Muscle of leg (tissue), 16 donors: ENCODE measurements around the gene YWHAG. TPM values are rescaled to one million over a fixed set of nuclear protein-coding genes. Genes with fewer than 3 reads are reported as not detected.
"Not testable (repeated sequence)": the region's sequence is repeated elsewhere in the genome, so short reads cannot be mapped to it uniquely, and the experiment has no call there.

Source experiments
- DNase-seq: peaks from one replicate; pipeline ENCODE4 v3.0.0; 2013
- H3K27ac ChIP-seq: one replicate; pipeline ENCODE4 v1.5.1; 2013; ENCODE audit warnings: mild to moderate bottlenecking, low read length, control low read depth
- H3K27me3 ChIP-seq: one replicate; pipeline ENCODE4 v1.6.1; 2013; ENCODE audit warnings: low read length; ENCODE audit not compliant: control insufficient read depth, insufficient read depth
- H3K36me3 ChIP-seq: one replicate; pipeline ENCODE4 v1.6.1; 2013; ENCODE audit warnings: low read length; ENCODE audit not compliant: control insufficient read depth, insufficient read depth
- H3K4me1 ChIP-seq: one replicate; pipeline ENCODE4 v1.6.1; 2013; ENCODE audit warnings: low read length; ENCODE audit not compliant: control insufficient read depth, insufficient read depth
- H3K4me3 ChIP-seq: one replicate; pipeline ENCODE4 v1.5.1; 2013; ENCODE audit warnings: low read length, control low read depth
- H3K9me3 ChIP-seq: replicated peaks from 2 replicates; pipeline ENCODE4 v1.6.1; 2013; ENCODE audit warnings: low read depth, low read length; ENCODE audit not compliant: control insufficient read depth
- WGBS: methylation state at CpG from one replicate; pipeline ENCODE4 v1.1.5; 2013; ENCODE audit warnings: missing lambda C conversion rate; ENCODE audit not compliant: insufficient coverage; 5-methylcytosine and 5-hydroxymethylcytosine counted together
- long read RNA-seq, 11 donors: transcript quantifications; one replicate each; lab custom pipeline, GENCODE V29; 2026
- polyA plus RNA-seq, 8 donors: library from polyadenylated mRNA; unstranded; fragments of 120-200 nt; gene quantifications; one replicate each; pipeline versions ENCODE4 v1.2.1 to v1.2.3, GENCODE V29; 2013; ENCODE audit warnings: inconsistent platforms in 1 of 8, low replicate concordance in 1 of 8; ENCODE audit not compliant: insufficient read length in 8 of 8, insufficient read depth in 1 of 8
- total RNA-seq: library from RNA; stranded (reverse); fragments of 120-200 nt; gene quantifications from one replicate; pipeline ENCODE4 v1.2.4, GENCODE V29; 2013

YWHAG gene
- total RNA-seq = 35.9 TPM
- 100 to 1,000 TPM; 129 to 187 (median 171) TPM for polyA plus RNA-seq
- long read RNA-seq, donor 1, transcript YWHAG-201 (2 exons, 3,750 nt) = major isoform, 36 of 36 reads
- long read RNA-seq, donor 1, partial matches to known transcripts = 0 of 36 reads
- long read RNA-seq, donor 1, other reads (novel, unspliced or antisense) = 0 of 36 reads
- long read RNA-seq, donor 2, transcript YWHAG-201 (2 exons, 3,750 nt) = major isoform, 6 of 6 reads
- long read RNA-seq, donor 2, partial matches to known transcripts = 0 of 6 reads
- long read RNA-seq, donor 2, other reads (novel, unspliced or antisense) = 0 of 6 reads
- long read RNA-seq, donor 3, transcript YWHAG-201 (2 exons, 3,750 nt) = major isoform, 59 of 59 reads
- long read RNA-seq, donor 3, partial matches to known transcripts = 0 of 59 reads
- long read RNA-seq, donor 3, other reads (novel, unspliced or antisense) = 0 of 59 reads
- long read RNA-seq, donor 4, transcript YWHAG-201 (2 exons, 3,750 nt) = major isoform, 51 of 51 reads
- long read RNA-seq, donor 4, partial matches to known transcripts = 0 of 51 reads
- long read RNA-seq, donor 4, other reads (novel, unspliced or antisense) = 0 of 51 reads
- long read RNA-seq, donor 5, transcript YWHAG-201 (2 exons, 3,750 nt) = major isoform, 107 of 107 reads
- long read RNA-seq, donor 5, partial matches to known transcripts = 0 of 107 reads
- long read RNA-seq, donor 5, other reads (novel, unspliced or antisense) = 0 of 107 reads
- long read RNA-seq, donor 6, transcript YWHAG-201 (2 exons, 3,750 nt) = major isoform, 88 of 88 reads
- long read RNA-seq, donor 6, partial matches to known transcripts = 0 of 88 reads
- long read RNA-seq, donor 6, other reads (novel, unspliced or antisense) = 0 of 88 reads
- long read RNA-seq, donor 7, transcript YWHAG-201 (2 exons, 3,750 nt) = major isoform, 60 of 210 reads
- long read RNA-seq, donor 7, partial matches to known transcripts = 150 of 210 reads
- long read RNA-seq, donor 7, other reads (novel, unspliced or antisense) = 0 of 210 reads
- long read RNA-seq, donor 8, transcript YWHAG-201 (2 exons, 3,750 nt) = major isoform, 28 of 28 reads
- long read RNA-seq, donor 8, partial matches to known transcripts = 0 of 28 reads
- long read RNA-seq, donor 8, other reads (novel, unspliced or antisense) = 0 of 28 reads
- long read RNA-seq, donor 9, transcript YWHAG-201 (2 exons, 3,750 nt) = major isoform, 59 of 59 reads
- long read RNA-seq, donor 9, partial matches to known transcripts = 0 of 59 reads
- long read RNA-seq, donor 9, other reads (novel, unspliced or antisense) = 0 of 59 reads
- long read RNA-seq, donor 10, transcript YWHAG-201 (2 exons, 3,750 nt) = major isoform, 77 of 77 reads
- long read RNA-seq, donor 10, partial matches to known transcripts = 0 of 77 reads
- long read RNA-seq, donor 10, other reads (novel, unspliced or antisense) = 0 of 77 reads
- long read RNA-seq, donor 11, transcript YWHAG-201 (2 exons, 3,750 nt) = major isoform, 50 of 56 reads
- long read RNA-seq, donor 11, partial matches to known transcripts = 6 of 56 reads
- long read RNA-seq, donor 11, other reads (novel, unspliced or antisense) = 0 of 56 reads

GRCh38 chr7:76358481-76359110 is at the start of gene YWHAG:
YWHAG (minus strand) TSS chr7:76358991; CDS start chr7:76358808, 183 bp downstream.
- peak; percentile 93 for DNase-seq
- Histone ChIP-seq H3K27me3 (no peaks in the 10 kb centered on the region), H3K27ac (peak within 1 kb of the TSS; percentile 96), H3K4me3 (peak within 1 kb of the TSS; percentile 75), H3K4me1 (peaks cover 11% of the 10 kb centered on the region), H3K9me3 (no peaks in the 10 kb centered on the region), H3K36me3 (peaks cover 4% of the 10 kb centered on the region)
- 1% methylated on average over 80 of the region's 80 CpGs for WGBS

GRCh38 chr7:76408121-76408560 is 49.4 kb upstream of the YWHAG start:
- no peaks in the 10 kb centered on the region for H3K27me3 ChIP-seq
- H3K4me1 ChIP-seq = no peaks in the 10 kb centered on the region
- H3K36me3 ChIP-seq = no peaks in the 10 kb centered on the region
- no peak for DNase-seq
- H3K9me3 ChIP-seq = no peaks in the 10 kb centered on the region
- no peak overlapping the region for H3K27ac ChIP-seq
- no peak overlapping the region for H3K4me3 ChIP-seq

- H3K27ac ChIP-seq = no peak overlapping the region
- 90% methylated on average over 1 of the region's 4 CpGs for WGBS
- no peak for DNase-seq
- no peaks in the 10 kb centered on the region for H3K4me1 ChIP-seq
- no peaks in the 10 kb centered on the region for H3K27me3 ChIP-seq
- no peaks in the 10 kb centered on the region for H3K9me3 ChIP-seq
- no peaks in the 10 kb centered on the region for H3K36me3 ChIP-seq
- no peak overlapping the region for H3K4me3 ChIP-seq
These were observed 48.9 kb upstream of the YWHAG start for GRCh38 chr7:76407718-76408117.

GRCh38 chr7:76405738-76406137 is 46.9 kb upstream of the YWHAG start:
- H3K4me3 ChIP-seq = no peak overlapping the region
- H3K4me1 ChIP-seq = no peaks in the 10 kb centered on the region
- no peak overlapping the region for H3K27ac ChIP-seq
- no peaks in the 10 kb centered on the region for H3K27me3 ChIP-seq
- 88% methylated on average over 9 of the region's 9 CpGs for WGBS
- no peaks in the 10 kb centered on the region for H3K36me3 ChIP-seq
- no peaks in the 10 kb centered on the region for H3K9me3 ChIP-seq
- no peak for DNase-seq

- WGBS = 85% methylated on average over 7 of the region's 10 CpGs
- no peaks in the 10 kb centered on the region for H3K9me3 ChIP-seq
- no peak overlapping the region for H3K27ac ChIP-seq
- H3K27me3 ChIP-seq = no peaks in the 10 kb centered on the region
- H3K4me1 ChIP-seq = no peaks in the 10 kb centered on the region
- peak; percentile 63 for DNase-seq
- no peak overlapping the region for H3K4me3 ChIP-seq
- no peaks in the 10 kb centered on the region for H3K36me3 ChIP-seq
These were observed 45.1 kb upstream of the YWHAG start for GRCh38 chr7:76403780-76404494.

- not testable (repeated sequence) for H3K36me3 ChIP-seq, H3K27me3 ChIP-seq, H3K4me1 ChIP-seq, H3K9me3 ChIP-seq, H3K4me3 ChIP-seq, H3K27ac ChIP-seq
- 69% methylated on average over 3 of the region's 8 CpGs for WGBS
- peak; percentile 58 for DNase-seq
These were observed 44.3 kb upstream of the YWHAG start for GRCh38 chr7:76403097-76403496.

GRCh38 chr7:76400248-76400647 is 41.5 kb upstream of the YWHAG start:
- Histone ChIP-seq H3K27me3 (no peaks in the 10 kb centered on the region), H3K4me3 (no peak overlapping the region), H3K27ac (no peak overlapping the region), H3K9me3 (no peaks in the 10 kb centered on the region), H3K36me3 (no peaks in the 10 kb centered on the region), H3K4me1 (peaks cover 22% of the 10 kb centered on the region)
- WGBS = 91% methylated on average over 23 of the region's 23 CpGs
- DNase-seq = no peak

GRCh38 chr7:76397409-76398183 is 38.8 kb upstream of the YWHAG start:
- no peak overlapping the region for H3K27ac ChIP-seq
- peaks cover 30% of the 10 kb centered on the region for H3K4me1 ChIP-seq
- H3K9me3 ChIP-seq = no peaks in the 10 kb centered on the region
- WGBS = 7% methylated on average over 36 of the region's 45 CpGs
- peak; percentile 73 for DNase-seq
- H3K36me3 ChIP-seq = no peaks in the 10 kb centered on the region
- H3K4me3 ChIP-seq = peak overlapping the region; percentile 38
- no peaks in the 10 kb centered on the region for H3K27me3 ChIP-seq
